GM19240 (cell line): Measurements from ENCODE around the gene ESRRB.

Experiments
- DNase-seq: peaks from one replicate; pipeline ENCODE4 v3.0.0; 2011; ENCODE audit warnings: low spot score; ENCODE audit not compliant: insufficient read length

Gene ESRRB

GRCh38 chr14:76375947-76376404, at the start of gene ESRRB:
Gene ESRRB, plus strand, starts transcription at chr14:76376137. Its CDS starts 265 bp downstream, at chr14:76376402.
- DNase-seq: no peak

GRCh38 chr14:76326918-76327689, 48.8 kb upstream of the ESRRB start:
- no peak for DNase-seq

GRCh38 chr14:76328457-76329137, 47.3 kb upstream of the ESRRB start:
- DNase-seq: no peak

- DNase-seq: no peak
Measured at GRCh38 chr14:76329154-76329928, 46.6 kb upstream of the ESRRB start.

- no peak for DNase-seq
Measured at GRCh38 chr14:76329951-76330350, 46.0 kb upstream of the ESRRB start.

GRCh38 chr14:76330411-76331327, 45.3 kb upstream of the ESRRB start:
- no peak for DNase-seq

GRCh38 chr14:76331328-76332011, 44.5 kb upstream of the ESRRB start:
- no peak for DNase-seq

GRCh38 chr14:76333664-76334063, 42.3 kb upstream of the ESRRB start:
- DNase-seq: no peak

- no peak for DNase-seq
Measured at GRCh38 chr14:76334316-76334715, 41.6 kb upstream of the ESRRB start.

- DNase-seq: no peak
Measured at GRCh38 chr14:76336876-76337275, 39.1 kb upstream of the ESRRB start.

- no peak for DNase-seq
Measured at GRCh38 chr14:76337635-76338545, 38.0 kb upstream of the ESRRB start.

- DNase-seq: no peak
Measured at GRCh38 chr14:76339728-76340615, 36.0 kb upstream of the ESRRB start.

- DNase-seq: no peak
Measured at GRCh38 chr14:76343386-76343785, 32.6 kb upstream of the ESRRB start.

- DNase-seq: no peak
Measured at GRCh38 chr14:76346391-76347160, 29.4 kb upstream of the ESRRB start.

GRCh38 chr14:76348898-76349297, 27.0 kb upstream of the ESRRB start:
- DNase-seq: no peak

- no peak for DNase-seq
Measured at GRCh38 chr14:76349993-76350392, 25.9 kb upstream of the ESRRB start.

- no peak for DNase-seq
Measured at GRCh38 chr14:76350671-76351070, 25.3 kb upstream of the ESRRB start.

- DNase-seq: no peak
Measured at GRCh38 chr14:76351941-76352340, 24.0 kb upstream of the ESRRB start.
